HG03045 (cell line): ENCODE results near the gene GRPEL1.

Experiments used
- ATAC-seq: cut with Tn5 transposase; IDR thresholded peaks from one replicate; pipeline ENCODE4 v1.9.1; 2021; ENCODE audit warnings: mild to moderate bottlenecking, moderate library complexity; ENCODE audit not compliant: unreplicated experiment

GRPEL1 gene

GRCh38 chr4:7066493-7066892 lies 1.4 kb downstream of the GRPEL1 start:
- no peak for ATAC-seq

- no peak for ATAC-seq
Observed at GRCh38 chr4:7066006-7066405, 1.9 kb downstream of the GRPEL1 start.

- no peak for ATAC-seq
Observed at GRCh38 chr4:7063362-7063761, 4.5 kb downstream of the GRPEL1 start.

GRCh38 chr4:7062816-7063215 lies 5.0 kb downstream of the GRPEL1 start:
- ATAC-seq, result no peak

- no peak for ATAC-seq
Observed at GRCh38 chr4:7061815-7062214, 6.0 kb downstream of the GRPEL1 start.

- ATAC-seq, result no peak
Observed at GRCh38 chr4:7060346-7061150, 7.3 kb downstream of the GRPEL1 start.

GRCh38 chr4:7059662-7060061 lies 8.2 kb downstream of the GRPEL1 start:
- no peak for ATAC-seq

GRCh38 chr4:7058792-7059191 lies 9.1 kb downstream of the GRPEL1 start:
- ATAC-seq, result no peak

GRCh38 chr4:7055990-7056325 lies 11.9 kb downstream of the GRPEL1 start:
- no peak for ATAC-seq

- no peak for ATAC-seq
Observed at GRCh38 chr4:7055111-7055989, 12.5 kb downstream of the GRPEL1 start.

GRCh38 chr4:7054106-7054880 lies 13.6 kb downstream of the GRPEL1 start:
- ATAC-seq, result no peak

GRCh38 chr4:7052923-7053715 lies 14.7 kb downstream of the GRPEL1 start:
- no peak for ATAC-seq

- no peak for ATAC-seq
Observed at GRCh38 chr4:7052313-7052712, 15.6 kb downstream of the GRPEL1 start.

GRCh38 chr4:7051905-7052304 lies 16.0 kb downstream of the GRPEL1 start:
- no peak for ATAC-seq

GRCh38 chr4:7051144-7051495 lies 16.7 kb downstream of the GRPEL1 start:
- no peak for ATAC-seq

- no peak for ATAC-seq
Observed at GRCh38 chr4:7050481-7051143, 17.3 kb downstream of the GRPEL1 start.

GRCh38 chr4:7049739-7050138 lies 18.1 kb downstream of the GRPEL1 start:
- no peak for ATAC-seq

- no peak for ATAC-seq
Observed at GRCh38 chr4:7049295-7049694, 18.6 kb downstream of the GRPEL1 start.

- no peak for ATAC-seq
Observed at GRCh38 chr4:7048642-7049041, 19.2 kb downstream of the GRPEL1 start.

- ATAC-seq, result no peak
Observed at GRCh38 chr4:7046971-7047370, 20.9 kb downstream of the GRPEL1 start.
